Activated naive CD8-positive, alpha-beta T cell treated with anti-CD3 and anti-CD28 coated beads, Interleukin-2, amount 10 ng/mL, durations not matched to agents 7 days and 5 days (primary cell): ENCODE data around the gene MRM2. TPM values are rescaled to one million over a fixed set of nuclear protein-coding genes. Genes with fewer than 3 reads are reported as not detected.

Source experiments
- ATAC-seq: fragments of 150-1000 bp; cut with Tn5 transposase; one replicate; pipeline ENCODE4 v1.10.0; 2021; ENCODE audit warnings: low read depth, moderate library complexity
- POLR2A ChIA-PET: fragments of 350-600 bp; sonication (Branson Sonifier 250); formaldehyde crosslinking; loops from one replicate; lab custom pipeline; 2021; ENCODE audit warnings: antibody characterized with exemption; lab: Charles Lee
- DNase-seq: peaks from one replicate; pipeline ENCODE4 v3.0.0; 2021
- H3K27ac Mint-ChIP-seq: one replicate; pipeline ENCODE4 v1.8.0; 2022; ENCODE audit warnings: mild to moderate bottlenecking, mixed read lengths
- H3K27me3 Mint-ChIP-seq: one replicate; pipeline ENCODE4 v1.8.0; 2022; ENCODE audit warnings: mild to moderate bottlenecking, moderate library complexity, mixed read lengths
- H3K36me3 Mint-ChIP-seq: one replicate; pipeline ENCODE4 v1.8.0; 2021; ENCODE audit warnings: mild to moderate bottlenecking, mixed read lengths
- H3K4me1 Mint-ChIP-seq: one replicate; pipeline ENCODE4 v1.8.0; 2021; ENCODE audit warnings: mixed read lengths
- H3K4me3 Mint-ChIP-seq: one replicate; pipeline ENCODE4 v1.8.0; 2022; ENCODE audit warnings: mild to moderate bottlenecking, moderate library complexity, mixed read lengths
- H3K9me3 Mint-ChIP-seq: one replicate; pipeline ENCODE4 v1.8.0; 2021; ENCODE audit warnings: mixed read lengths
- total RNA-seq, 2 experiments: library from RNA; stranded (reverse); gene quantifications; one replicate each; pipeline ENCODE4 v1.2.3, GENCODE V29; 2021

The MRM2 gene
- total RNA-seq, 2 experiments from 2014 or later: 27.4 to 29.3 TPM

DNA sequence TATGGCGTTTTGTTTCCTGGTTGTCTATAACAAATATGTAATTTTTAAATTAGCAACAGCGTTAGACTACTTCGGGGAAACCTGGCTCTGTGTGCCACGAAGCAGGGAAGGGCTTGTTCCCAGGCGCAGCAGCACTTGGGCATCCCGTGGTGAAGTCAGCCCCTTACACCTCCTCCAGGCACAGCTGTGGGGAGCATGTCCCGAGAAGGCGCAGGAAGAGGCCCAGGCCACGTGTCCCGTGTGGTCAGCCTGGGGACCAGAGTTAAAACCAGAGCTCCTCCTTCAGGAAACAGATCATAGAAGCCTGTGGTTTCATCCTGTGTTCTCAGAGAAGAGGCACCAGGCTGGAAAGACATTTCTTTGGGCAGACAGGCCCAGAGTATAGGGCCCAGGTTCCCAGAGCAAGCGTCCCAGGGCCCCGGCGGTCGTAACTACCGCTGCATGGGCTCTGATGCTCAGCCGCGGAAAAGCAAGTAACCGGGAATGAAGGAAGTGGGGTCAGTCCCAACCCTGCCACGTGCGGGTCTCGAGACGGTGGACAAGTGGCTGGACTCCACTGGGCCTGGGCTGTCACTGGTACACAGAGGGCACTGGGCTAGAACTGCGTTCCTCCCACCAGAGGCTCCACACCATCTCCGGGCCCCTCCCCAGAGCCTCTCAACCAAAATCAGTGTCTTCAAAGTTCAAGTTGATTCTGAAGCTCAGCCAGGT lies 7.1 kb upstream of the MRM2 start:
- peak; percentile 63 for DNase-seq
- peak overlapping the region; percentile 78 for H3K4me3 Mint-ChIP-seq

DNA sequence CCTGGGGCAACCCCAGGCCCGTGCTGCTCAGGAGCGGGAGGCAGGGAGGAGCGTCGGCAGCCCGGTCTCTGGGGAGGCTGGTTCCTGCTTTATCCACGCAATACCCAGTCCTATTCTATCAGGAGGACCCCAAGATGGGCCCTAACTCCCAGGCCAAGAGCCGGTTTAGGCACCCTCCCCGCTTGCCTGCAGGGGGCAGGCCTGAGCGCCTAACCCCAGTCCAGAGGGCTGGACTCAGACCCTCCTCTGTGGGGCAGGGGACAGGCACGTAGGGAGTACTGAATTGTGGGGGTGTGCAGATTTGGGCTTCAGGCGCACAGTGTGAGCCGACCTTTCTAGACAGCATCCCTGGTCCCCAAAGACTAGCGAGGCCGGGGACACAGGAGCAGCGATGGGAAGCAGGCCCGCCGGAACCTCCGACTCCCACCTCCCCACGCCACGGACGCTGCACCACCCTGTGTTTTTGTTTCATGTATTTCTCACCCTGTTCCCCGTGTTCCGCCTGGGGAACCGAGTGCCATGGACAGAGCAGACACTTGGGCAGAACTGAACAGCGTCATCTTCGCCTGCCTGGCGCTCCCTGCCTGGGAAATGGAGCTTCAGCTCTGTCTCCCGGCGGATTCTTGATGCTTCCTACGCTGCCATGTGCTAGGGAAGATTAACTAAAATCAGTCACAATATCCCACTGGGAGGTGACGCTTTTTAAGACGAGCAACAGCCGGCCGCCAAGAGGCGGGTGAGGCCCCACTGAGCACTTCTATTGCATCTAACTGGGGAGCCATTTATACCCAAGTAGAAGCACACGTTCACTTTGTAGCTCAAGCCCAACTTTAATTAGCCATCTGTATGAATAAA lies 5.4 kb upstream of the MRM2 start:
- ATAC-seq (no peak), DNase-seq (peak; percentile 62)
- no peaks in the 10 kb centered on the region for H3K27me3 Mint-ChIP-seq
- peak overlapping the region; percentile 23 for H3K27ac Mint-ChIP-seq
- H3K4me1 Mint-ChIP-seq: peaks cover 38% of the 10 kb centered on the region
- POLR2A ChIA-PET: interaction anchor here (0.5 kb wide), 1 partner anchor 88 kb away, joined by 4 read pairs; no protein-coding TSS in a partner anchor
- no peak overlapping the region for H3K4me3 Mint-ChIP-seq
- H3K9me3 Mint-ChIP-seq: no peaks in the 10 kb centered on the region
- peaks cover 34% of the 10 kb centered on the region for H3K36me3 Mint-ChIP-seq

More for the DNA sequence above, 7.1 kb upstream of the MRM2 start:
- ATAC-seq: peak; percentile 57
- Mint-ChIP-seq H3K27ac (peak overlapping the region; percentile 80), H3K9me3 (no peaks in the 10 kb centered on the region), H3K36me3 (peaks cover 34% of the 10 kb centered on the region), H3K27me3 (no peaks in the 10 kb centered on the region), H3K4me1 (peaks cover 33% of the 10 kb centered on the region)
- POLR2A ChIA-PET: interaction anchor here (0.6 to 1.1 kb wide), 4 partner anchors 51 to 1136 kb away, joined by 3 read pairs; no protein-coding TSS in a partner anchor

DNA sequence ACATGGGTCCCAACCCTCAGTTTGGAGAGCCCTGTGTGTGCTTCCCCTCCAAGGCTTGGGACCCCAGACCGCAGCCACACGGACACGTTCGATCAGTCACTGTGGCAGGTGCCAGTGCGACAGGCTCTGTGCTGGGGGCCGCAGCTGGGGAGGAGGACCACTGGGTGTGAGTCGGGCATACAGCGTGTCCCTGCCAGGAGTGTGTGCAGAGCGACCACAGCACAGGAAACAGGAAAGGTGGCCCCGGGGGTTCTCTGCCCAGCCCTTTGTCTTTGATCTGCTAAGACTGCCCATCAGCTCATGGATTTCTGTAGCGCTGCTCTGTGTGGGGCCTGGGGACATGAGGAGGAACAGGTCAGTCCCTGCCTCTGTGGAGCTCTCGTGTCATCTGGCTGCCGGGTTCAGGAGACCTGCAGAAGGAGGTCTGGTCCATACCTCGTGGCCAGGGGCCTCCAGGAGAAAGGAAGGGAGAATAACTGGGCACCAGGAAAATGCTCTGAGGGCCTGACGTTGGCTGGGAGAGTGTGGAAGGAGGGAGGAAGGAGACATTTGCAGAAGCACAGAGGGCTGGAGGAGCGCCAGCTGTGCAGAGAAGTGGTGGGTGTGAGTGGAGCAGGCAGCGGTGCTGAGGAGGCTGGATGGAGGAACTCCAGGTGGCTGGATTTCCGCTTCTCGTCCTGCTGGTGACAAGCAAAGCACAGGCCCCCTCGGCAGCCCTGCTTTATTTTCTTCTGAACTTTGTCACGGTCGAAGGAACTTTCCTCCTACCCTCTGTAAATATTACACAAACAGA lies 4.1 kb upstream of the MRM2 start:
- Mint-ChIP-seq H3K4me1 (peaks cover 38% of the 10 kb centered on the region), H3K27ac (peak overlapping the region; percentile 65), H3K9me3 (no peaks in the 10 kb centered on the region), H3K27me3 (no peaks in the 10 kb centered on the region), H3K4me3 (peak overlapping the region; percentile 28), H3K36me3 (peaks cover 32% of the 10 kb centered on the region)
- ATAC-seq: no peak
- POLR2A ChIA-PET: interaction anchor here (0.7 kb wide), 1 partner anchor 88 kb away, joined by 3 read pairs; no protein-coding TSS in a partner anchor
- no peak for DNase-seq

DNA sequence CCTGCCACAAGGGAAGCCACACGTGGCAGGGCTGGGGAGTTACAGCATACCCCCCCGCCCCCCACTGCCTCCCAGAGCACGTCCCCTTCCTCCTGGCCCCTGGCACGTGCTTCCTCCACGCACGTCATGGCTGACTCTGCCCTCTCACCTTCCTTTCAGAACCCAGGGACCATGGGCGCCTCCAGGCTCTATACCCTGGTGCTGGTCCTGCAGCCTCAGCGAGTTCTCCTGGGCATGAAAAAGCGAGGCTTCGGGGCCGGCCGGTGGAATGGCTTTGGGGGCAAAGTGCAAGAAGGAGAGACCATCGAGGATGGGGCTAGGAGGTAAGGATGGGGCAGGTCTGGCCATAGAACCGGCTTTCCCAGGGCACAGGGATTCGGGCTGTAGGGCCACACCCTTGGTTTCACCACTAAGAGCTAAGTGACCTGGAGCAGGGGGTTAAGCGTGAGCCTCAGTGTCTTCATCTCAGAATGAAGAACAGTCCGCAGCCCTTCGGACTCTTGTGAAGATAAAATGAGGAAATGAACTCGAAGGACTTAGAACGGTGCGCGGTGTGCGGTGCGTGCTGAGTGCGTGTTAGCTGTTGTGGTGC lies 2.5 kb upstream of the MRM2 start:
- no peak overlapping the region for H3K4me3 Mint-ChIP-seq
- ATAC-seq: no peak
- peaks cover 26% of the 10 kb centered on the region for H3K36me3 Mint-ChIP-seq
- peaks cover 38% of the 10 kb centered on the region for H3K4me1 Mint-ChIP-seq
- no peaks in the 10 kb centered on the region for H3K27me3 Mint-ChIP-seq
- no peaks in the 10 kb centered on the region for H3K9me3 Mint-ChIP-seq
- POLR2A ChIA-PET: interaction anchor here (0.9 kb wide), 1 partner anchor 12 kb away, joined by 3 read pairs; the partner anchor contains the start of gene MAD1L1
- H3K27ac Mint-ChIP-seq: no peak overlapping the region
- no peak for DNase-seq

DNA sequence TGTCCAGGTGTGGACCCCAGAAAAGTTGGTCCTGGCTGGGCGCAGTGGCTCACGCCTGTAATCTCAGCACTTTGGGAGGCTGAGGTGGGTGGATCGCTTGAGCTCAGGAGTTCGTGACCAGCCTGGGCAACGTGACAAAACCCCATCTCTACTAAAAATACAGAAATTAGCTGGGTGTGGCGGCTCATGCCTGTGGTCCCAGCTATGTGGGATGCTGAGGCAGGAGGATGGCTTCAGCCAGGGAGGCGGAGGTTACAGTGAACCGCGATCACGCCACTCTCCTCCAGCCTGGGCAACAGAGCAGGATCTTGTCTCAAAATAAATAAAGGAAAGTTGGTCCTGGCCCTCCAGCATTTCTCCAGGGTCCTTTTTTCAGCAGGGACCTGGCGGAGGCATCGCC lies 1.5 kb upstream of the MRM2 start:
- peak overlapping the region; percentile 99 for H3K4me3 Mint-ChIP-seq
- no peak overlapping the region for H3K27ac Mint-ChIP-seq
- no peaks in the 10 kb centered on the region for H3K9me3 Mint-ChIP-seq
- peaks cover 19% of the 10 kb centered on the region for H3K36me3 Mint-ChIP-seq
- POLR2A ChIA-PET: interaction anchor here (3.0 kb wide), 1 partner anchor 11 kb away, joined by 21 read pairs; the partner anchor contains the start of gene MAD1L1
- ATAC-seq (no peak), DNase-seq (no peak)
- no peaks in the 10 kb centered on the region for H3K27me3 Mint-ChIP-seq
- H3K4me1 Mint-ChIP-seq: peaks cover 28% of the 10 kb centered on the region

DNA sequence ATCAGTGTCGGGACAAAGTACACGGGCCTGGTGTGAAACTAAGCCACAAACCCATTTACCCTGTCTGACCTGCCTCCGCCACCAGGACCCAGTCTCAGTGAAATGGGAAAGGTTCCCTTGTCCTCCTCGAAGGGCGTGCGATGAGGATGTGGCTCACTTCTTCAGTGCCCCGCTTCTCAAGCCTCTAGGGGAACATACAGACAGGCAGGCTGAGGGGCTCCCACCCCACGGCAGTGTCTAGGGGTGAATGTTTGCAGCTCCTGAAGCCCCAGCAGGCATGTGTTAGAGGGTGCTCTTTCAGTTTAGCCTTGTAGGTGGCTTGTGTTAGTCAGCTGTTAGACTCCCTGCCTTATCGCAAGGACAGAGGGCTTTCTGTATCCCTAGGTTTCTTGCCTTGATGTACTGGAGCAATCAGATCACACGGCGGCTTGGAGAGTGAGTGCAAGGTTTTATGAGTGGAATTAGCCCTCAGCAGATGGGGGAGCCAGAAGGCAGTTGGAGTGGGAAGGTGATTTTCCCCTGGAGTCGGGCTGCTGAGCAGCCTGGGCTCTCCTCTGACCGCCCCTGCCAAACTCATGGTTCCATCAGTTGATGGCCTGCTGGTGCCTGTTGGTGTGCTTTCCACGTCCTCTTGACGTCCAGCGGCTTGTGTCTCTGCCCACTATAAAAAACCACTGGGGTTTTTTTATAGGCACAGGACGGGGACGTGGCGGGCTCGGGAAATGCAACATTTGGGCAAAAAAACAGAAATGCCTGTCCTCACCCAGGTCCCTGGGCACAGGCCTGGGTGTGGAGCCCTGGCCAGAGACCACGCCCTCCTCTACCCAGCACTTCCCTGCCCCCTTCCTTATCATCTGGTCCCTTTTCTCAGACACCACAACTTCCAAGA lies 780 bp upstream of the MRM2 start:
- DNase-seq (peak; percentile 59), ATAC-seq (peak; percentile 53)
- Mint-ChIP-seq H3K27ac (peak overlapping the region; percentile 94), H3K36me3 (peaks cover 14% of the 10 kb centered on the region), H3K4me1 (peaks cover 24% of the 10 kb centered on the region), H3K27me3 (no peaks in the 10 kb centered on the region), H3K9me3 (no peaks in the 10 kb centered on the region), H3K4me3 (peak overlapping the region; percentile 99)
- POLR2A ChIA-PET: interaction anchor here (0.5 to 3.0 kb wide), 6 partner anchors 10 to 870 kb away, joined by 3 to 21 read pairs (median 4); partner anchors contain the start of genes CHST12, EIF3B, MAD1L1 and SNX8

DNA sequence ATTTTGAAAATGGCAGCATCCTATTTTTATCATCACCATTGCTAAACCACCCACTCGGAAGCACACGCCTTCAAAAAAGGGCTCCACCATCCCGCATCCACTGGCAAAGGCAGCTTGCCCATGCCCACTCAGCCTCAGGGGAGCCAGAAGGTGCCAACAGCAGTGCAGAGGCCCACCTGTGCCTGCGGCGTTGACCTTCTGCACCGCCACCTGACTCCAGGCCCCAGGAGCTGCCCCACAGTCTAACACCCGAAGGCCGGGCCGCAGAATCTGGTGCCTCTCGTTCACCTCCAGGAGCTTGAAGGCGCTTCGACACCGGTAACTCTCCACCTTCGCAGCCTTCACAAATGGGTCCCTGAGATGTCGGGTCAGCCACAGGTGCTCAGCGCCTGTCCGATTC lies 2.8 kb downstream of the MRM2 start:
- no peak for ATAC-seq
- Mint-ChIP-seq H3K9me3 (no peaks in the 10 kb centered on the region), H3K27me3 (no peaks in the 10 kb centered on the region), H3K27ac (no peak overlapping the region), H3K36me3 (peaks cover 14% of the 10 kb centered on the region), H3K4me3 (no peak overlapping the region), H3K4me1 (peaks cover 13% of the 10 kb centered on the region)
- POLR2A ChIA-PET: no interaction called here
- no peak for DNase-seq

DNA sequence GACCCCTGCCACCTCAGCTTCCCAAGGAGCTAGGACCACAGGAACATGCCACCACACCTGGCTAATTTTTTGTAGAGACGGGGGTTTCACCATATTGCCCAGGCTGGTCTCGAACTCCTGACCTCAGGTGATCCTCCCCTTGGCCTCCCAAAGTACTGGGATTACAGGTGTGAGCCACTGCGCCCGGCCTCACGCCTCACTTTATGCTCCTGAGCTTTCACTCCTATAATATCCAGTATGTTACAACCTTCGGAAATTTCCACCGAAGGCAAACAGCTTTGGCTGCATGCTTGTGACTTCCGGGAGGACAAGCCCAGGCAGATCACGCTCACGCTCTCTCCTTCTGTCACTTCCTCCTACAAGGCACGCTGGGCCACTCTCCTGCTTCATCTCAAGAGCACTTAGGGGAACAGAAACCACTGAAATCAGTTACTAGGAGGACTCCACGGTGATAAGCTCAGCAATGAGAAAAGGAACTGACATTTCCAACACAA lies 4.8 kb downstream of the MRM2 start:
- Mint-ChIP-seq H3K4me1 (peaks cover 11% of the 10 kb centered on the region), H3K27ac (no peak overlapping the region), H3K27me3 (no peaks in the 10 kb centered on the region), H3K36me3 (peaks cover 14% of the 10 kb centered on the region), H3K9me3 (no peaks in the 10 kb centered on the region), H3K4me3 (no peak overlapping the region)
- ATAC-seq (no peak), DNase-seq (no peak)
- POLR2A ChIA-PET: no interaction called here

DNA sequence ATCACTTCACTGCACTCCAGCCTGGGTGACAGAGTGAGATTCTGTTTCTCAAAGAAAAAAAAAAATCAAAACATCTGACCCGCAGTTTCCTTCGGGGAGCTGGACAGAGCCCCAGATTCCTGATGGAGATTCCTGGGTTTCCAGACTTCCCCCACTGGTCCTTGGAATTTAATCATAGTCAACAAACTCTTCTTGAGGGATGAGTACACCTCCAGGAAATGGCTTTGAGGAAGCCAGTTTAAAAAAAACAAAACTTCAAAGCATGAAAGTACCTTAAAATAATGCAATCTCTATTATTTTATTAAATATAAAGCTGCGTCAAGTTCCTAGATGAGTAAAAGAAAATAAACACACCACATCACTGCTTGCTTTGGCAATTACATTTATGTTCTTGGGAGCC lies 8.1 kb downstream of the MRM2 start:
- ATAC-seq (no peak), DNase-seq (no peak)
- Mint-ChIP-seq H3K4me1 (peaks cover 10% of the 10 kb centered on the region), H3K9me3 (no peaks in the 10 kb centered on the region), H3K27me3 (no peaks in the 10 kb centered on the region), H3K36me3 (peaks cover 13% of the 10 kb centered on the region), H3K27ac (no peak overlapping the region), H3K4me3 (peak overlapping the region; percentile 58)
- POLR2A ChIA-PET: interaction anchor here (0.7 kb wide), 1 partner anchor 1260 kb away, joined by 4 read pairs; no protein-coding TSS in a partner anchor

DNA sequence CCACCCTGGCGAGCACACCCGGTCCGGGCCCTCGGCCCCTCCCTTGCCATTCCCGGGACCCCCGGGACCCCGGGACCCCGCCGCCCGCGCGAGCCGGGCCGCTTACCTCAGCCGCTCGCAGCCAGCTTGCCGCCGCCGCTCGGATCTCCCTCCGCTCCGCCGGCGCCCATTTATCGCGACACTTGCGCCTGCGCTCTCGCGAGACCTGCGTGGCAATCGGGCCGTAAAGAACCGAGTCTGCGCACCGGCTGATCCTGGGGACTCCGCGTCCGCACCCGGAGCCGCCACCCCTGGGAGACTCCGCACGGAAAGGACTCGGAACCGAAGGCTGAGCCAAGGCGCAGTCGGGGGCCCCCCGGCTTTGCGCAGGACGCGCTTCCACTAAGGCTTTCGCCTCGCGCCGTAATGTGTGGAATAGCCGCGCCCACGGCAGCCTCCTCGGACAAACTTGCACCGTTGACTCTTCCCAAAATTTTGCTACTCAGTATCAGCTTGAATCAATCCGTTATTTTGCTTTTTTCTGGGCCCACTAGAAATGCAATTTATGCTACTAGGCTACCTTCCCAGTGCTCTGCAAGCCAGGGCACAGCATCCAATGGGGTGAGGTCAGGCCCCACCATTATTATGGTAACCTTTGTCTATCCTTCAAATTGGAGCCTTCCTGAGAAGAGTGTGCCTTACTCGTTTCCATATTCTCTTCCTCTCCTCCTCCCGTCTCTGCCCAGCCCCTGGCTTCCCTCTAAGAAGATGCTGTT lies 9.1 kb downstream of the MRM2 start, which contains the start of gene MAD1L1:
Gene MAD1L1 (minus strand): TSS at position 180 of the 755 bp plus-strand sequence. CDS start 2,812 bp downstream, outside the sequence.
- ATAC-seq (peak; percentile 92), DNase-seq (peak; percentile 94)
- no peaks in the 10 kb centered on the region for H3K9me3 Mint-ChIP-seq
- POLR2A ChIA-PET: interaction anchor here (0.6 to 2.2 kb wide), 6 partner anchors 9 to 1259 kb away, joined by 3 to 21 read pairs (median 4); partner anchors contain the start of genes MRM2 and NUDT1
- peaks cover 10% of the 10 kb centered on the region for H3K4me1 Mint-ChIP-seq
- peaks cover 11% of the 10 kb centered on the region for H3K36me3 Mint-ChIP-seq
- H3K27ac Mint-ChIP-seq: peak within 1 kb of the TSS; percentile 87
- H3K4me3 Mint-ChIP-seq: peak within 1 kb of the TSS; percentile 96
- no peaks in the 10 kb centered on the region for H3K27me3 Mint-ChIP-seq
